DOHH2 (cell line): ENCODE data around the gene ABCF2.

Source experiments
- H3F3A ChIP-seq: fragments of 200-600 bp; sonication (generic), shearing (Covaris generic); 2 replicates; pipeline ENCODE4 v1.6.0; 2016; ENCODE audit warnings: antibody characterized with exemption, mild to moderate bottlenecking; ENCODE audit not compliant: control insufficient read depth, insufficient read depth
- H3K27ac ChIP-seq: fragments of 200-600 bp; sonication (generic); 2 replicates; pipeline ENCODE4 v1.5.1; 2014; ENCODE audit warnings: low read depth, mild to moderate bottlenecking, low read length, moderate library complexity
- H3K27me3 ChIP-seq: fragments of 200-600 bp; sonication (generic); 2 replicates; pipeline ENCODE4 v1.6.1; 2014; ENCODE audit warnings: mild to moderate bottlenecking, low read length, mixed read lengths; ENCODE audit not compliant: control insufficient read depth
- H3K36me3 ChIP-seq: fragments of 200-600 bp; sonication (generic); 2 replicates; pipeline ENCODE4 v1.6.1; 2014; ENCODE audit warnings: mild to moderate bottlenecking, low read length, moderate library complexity, mixed read lengths; ENCODE audit not compliant: control insufficient read depth
- H3K4me1 ChIP-seq: fragments of 200-600 bp; sonication (generic); 2 replicates; pipeline ENCODE4 v1.6.1; 2014; ENCODE audit warnings: mild to moderate bottlenecking, low read length, mixed read lengths; ENCODE audit not compliant: control insufficient read depth
- H3K4me2 ChIP-seq: fragments of 200-600 bp; sonication (generic); 2 replicates; pipeline ENCODE4 v1.6.0; 2014; ENCODE audit warnings: mild to moderate bottlenecking, low read length, moderate library complexity
- H3K4me3 ChIP-seq: fragments of 200-600 bp; sonication (generic); 2 replicates; pipeline ENCODE4 v1.5.1; 2014; ENCODE audit warnings: mild to moderate bottlenecking, low read length, mixed read lengths
- H3K79me2 ChIP-seq: fragments of 200-600 bp; sonication (generic); 2 replicates; pipeline ENCODE4 v1.6.1; 2014; ENCODE audit warnings: mild to moderate bottlenecking, low read length, mixed read lengths; ENCODE audit not compliant: control insufficient read depth
- H3K9me2 ChIP-seq: fragments of 200-600 bp; sonication (generic); replicated peaks from 2 replicates; pipeline ENCODE4 v1.6.1; 2014; ENCODE audit warnings: mild to moderate bottlenecking, low read length, mixed read lengths; ENCODE audit not compliant: control insufficient read depth
- H3K9me3 ChIP-seq: fragments of 200-600 bp; sonication (generic); 2 replicates; pipeline ENCODE4 v1.6.1; 2014; ENCODE audit warnings: antibody characterized with exemption, low read length, mixed read lengths; ENCODE audit not compliant: control insufficient read depth, insufficient read depth
- H4K20me1 ChIP-seq: fragments of 200-600 bp; sonication (generic); 2 replicates; pipeline ENCODE4 v1.6.0; 2014; ENCODE audit warnings: low read depth, mild to moderate bottlenecking, antibody characterized with exemption, low read length, moderate library complexity; ENCODE audit not compliant: control insufficient read depth, insufficient read depth
- CTCF ChIP-seq: fragments of 200-600 bp; sonication (generic); IDR thresholded peaks from one replicate; pipeline ENCODE4 v1.5.1; 2014; ENCODE audit warnings: antibody characterized with exemption, mild to moderate bottlenecking, low read depth, low read length; ENCODE audit not compliant: poor library complexity, severe bottlenecking
- EZH2phosphoT487 ChIP-seq: fragments of 200-600 bp; sonication (generic); IDR thresholded peaks from 2 replicates; pipeline ENCODE4 v1.6.1; 2017; ENCODE audit warnings: borderline replicate concordance, mild to moderate bottlenecking, antibody characterized with exemption, low read length, moderate library complexity, mixed read lengths

ABCF2 gene

GRCh38 chr7:151226560-151226874 is 488 bp downstream of the ABCF2 start:
- H3K27ac ChIP-seq, result no peak overlapping the region
- no peaks in the 10 kb centered on the region for H3K9me2 ChIP-seq
- peaks cover 25% of the 10 kb centered on the region for H3K4me1 ChIP-seq
- H3K27me3 ChIP-seq, result no peaks in the 10 kb centered on the region
- H3K9me3 ChIP-seq, result no peaks in the 10 kb centered on the region
- H3K4me2 ChIP-seq, result peak overlapping the region; percentile 90
- peaks cover 4% of the 10 kb centered on the region; the same call in 1 of the 2 replicates for H3F3A ChIP-seq
- peaks cover 46% of the 10 kb centered on the region for H3K36me3 ChIP-seq
- peaks cover 13% of the 10 kb centered on the region; the same call in 1 of the 2 replicates for H4K20me1 ChIP-seq
- H3K4me3 ChIP-seq, result peak overlapping the region; percentile 75
- TF ChIP-seq CTCF, result no peak
- no peak for TF ChIP-seq EZH2phosphoT487
- H3K79me2 ChIP-seq, result peaks cover 35% of the 10 kb centered on the region

GRCh38 chr7:151225948-151226510 is 976 bp downstream of the ABCF2 start:
- Histone ChIP-seq H3K4me1 (peaks cover 20% of the 10 kb centered on the region), H3K27me3 (no peaks in the 10 kb centered on the region), H3K4me2 (peak overlapping the region; percentile 90), H3K27ac (no peak overlapping the region), H3K9me2 (no peaks in the 10 kb centered on the region), H3F3A (peaks cover 4% of the 10 kb centered on the region; the same call in 1 of the 2 replicates), H3K36me3 (peaks cover 48% of the 10 kb centered on the region), H3K4me3 (peak overlapping the region; percentile 75), H4K20me1 (peaks cover 13% of the 10 kb centered on the region; the same call in 1 of the 2 replicates), H3K9me3 (no peaks in the 10 kb centered on the region), H3K79me2 (peaks cover 35% of the 10 kb centered on the region)
- no peak for TF ChIP-seq EZH2phosphoT487
- no peak for TF ChIP-seq CTCF

GRCh38 chr7:151223728-151224127 is 3.3 kb downstream of the ABCF2 start:
- H3K4me3 ChIP-seq, result no peak overlapping the region
- no peaks in the 10 kb centered on the region for H3K9me2 ChIP-seq
- peaks cover 13% of the 10 kb centered on the region; the same call in 1 of the 2 replicates for H4K20me1 ChIP-seq
- TF ChIP-seq CTCF (peak; percentile 7), EZH2phosphoT487 (no peak)
- H3K9me3 ChIP-seq, result no peaks in the 10 kb centered on the region
- H3K36me3 ChIP-seq, result peaks cover 69% of the 10 kb centered on the region
- H3K27ac ChIP-seq, result no peak overlapping the region
- H3K27me3 ChIP-seq, result no peaks in the 10 kb centered on the region
- H3K4me1 ChIP-seq, result peaks cover 20% of the 10 kb centered on the region
- no peaks in the 10 kb centered on the region for H3F3A ChIP-seq
- peaks cover 35% of the 10 kb centered on the region for H3K79me2 ChIP-seq
- no peak overlapping the region for H3K4me2 ChIP-seq
